IMR-90 (cell line): Measurements from ENCODE around the gene ECM2. TPM values are rescaled to one million over a fixed set of nuclear protein-coding genes. Genes with fewer than 3 reads are reported as not detected.

ENCODE experiments used
- ATAC-seq: fragments of 200-7000 bp; cut with Tn5 transposase; 2 replicates; pipeline ENCODE4 v1.9.1; 2020; ENCODE audit warnings: low read depth, mild to moderate bottlenecking, moderate library complexity
- BruUV-seq: library from RNA; stranded (reverse); fragments of 400-500 nt; replicated peaks from 2 replicates; lab custom pipeline; 2021; lab: Mats Ljungman, UMichigan
- CTCF ChIA-PET: fragments of 300-600 bp; formaldehyde crosslinking; extraction: SDS; loops from one replicate; lab custom pipeline; 2021; ENCODE audit warnings: antibody characterized with exemption; lab: Yijun Ruan, JAX
- POLR2A ChIA-PET: fragments of 300-600 bp; sonication (Branson Sonifier 250); formaldehyde crosslinking; loops from one replicate; lab custom pipeline; 2022; ENCODE audit warnings: antibody characterized with exemption; ENCODE audit not compliant: unreplicated experiment; lab: Charles Lee
- DNase-seq: peaks from one replicate; pipeline ENCODE4 v3.0.0; 2013
- H2AFZ ChIP-seq: replicated peaks from 2 replicates; pipeline ENCODE3; 2013; ENCODE audit warnings: low read length, mild to moderate bottlenecking; ENCODE audit not compliant: poor library complexity
- H2AK5ac ChIP-seq: 2 replicates; pipeline ENCODE4 v1.6.1; 2013; ENCODE audit warnings: low read depth, low read length, inconsistent platforms
- H2AK9ac ChIP-seq: replicated peaks from 2 replicates; pipeline ENCODE3; 2013; ENCODE audit warnings: mild to moderate bottlenecking, low read depth, low read length, moderate library complexity; ENCODE audit not compliant: poor library complexity
- H2BK120ac ChIP-seq: 2 replicates; pipeline ENCODE4 v1.6.1; 2013; ENCODE audit warnings: low read depth, low read length, inconsistent platforms
- H2BK15ac ChIP-seq: 3 replicates; pipeline ENCODE4 v1.6.1; 2013; ENCODE audit warnings: low read depth, low read length, inconsistent platforms
- H2BK20ac ChIP-seq: 2 replicates; pipeline ENCODE4 v1.6.1; 2013; ENCODE audit warnings: low read depth, mild to moderate bottlenecking, inconsistent platforms, low read length, moderate library complexity
- H2BK5ac ChIP-seq: 2 replicates; pipeline ENCODE4 v1.6.1; 2013; ENCODE audit warnings: mild to moderate bottlenecking, low read depth, low read length, inconsistent platforms; ENCODE audit not compliant: poor library complexity, severe bottlenecking
- H3K14ac ChIP-seq: replicated peaks from 2 replicates; pipeline ENCODE4 v1.6.1; 2013; ENCODE audit warnings: low read depth, low read length, inconsistent platforms
- H3K18ac ChIP-seq: 2 replicates; pipeline ENCODE4 v1.6.1; 2013; ENCODE audit warnings: low read depth, low read length, control low read depth
- H3K23ac ChIP-seq: 2 replicates; pipeline ENCODE4 v1.6.1; 2013; ENCODE audit warnings: low read depth, low read length, inconsistent platforms
- H3K27ac ChIP-seq: 2 replicates; pipeline ENCODE4 v1.5.1; 2013; ENCODE audit warnings: mild to moderate bottlenecking, control low read depth, low read length; ENCODE audit not compliant: insufficient read depth
- H3K27me3 ChIP-seq: 2 replicates; pipeline ENCODE4 v1.6.1; 2013; ENCODE audit warnings: low read length; ENCODE audit not compliant: control insufficient read depth, insufficient read depth
- H3K36me3 ChIP-seq: 2 replicates; pipeline ENCODE4 v1.6.1; 2013; ENCODE audit warnings: low read length, mixed read lengths; ENCODE audit not compliant: control insufficient read depth, insufficient read depth
- H3K4ac ChIP-seq: 2 replicates; pipeline ENCODE4 v1.6.1; 2013; ENCODE audit warnings: low read depth, low read length, inconsistent platforms
- H3K4me1 ChIP-seq: 2 replicates; pipeline ENCODE4 v1.6.1; 2013; ENCODE audit warnings: low read length, mixed read lengths; ENCODE audit not compliant: control insufficient read depth, insufficient read depth
- H3K4me2 ChIP-seq: 2 replicates; pipeline ENCODE4 v1.6.1; 2013; ENCODE audit warnings: low read depth, mild to moderate bottlenecking, control low read depth, low read length, moderate library complexity
- H3K4me3 ChIP-seq: 2 replicates; pipeline ENCODE4 v1.5.1; 2013; ENCODE audit warnings: low read depth, mild to moderate bottlenecking, control low read depth, low read length, moderate library complexity; ENCODE audit not compliant: insufficient read depth
- H3K56ac ChIP-seq: 2 replicates; pipeline ENCODE4 v1.6.1; 2013; ENCODE audit warnings: low read length, inconsistent platforms; ENCODE audit not compliant: insufficient read depth; ENCODE audit errors: extremely low read depth
- H3K79me1 ChIP-seq, 2 experiments: 2 replicates each; pipeline ENCODE4 v1.6.1; 2013; ENCODE audit warnings: low read length in 2 of 2, inconsistent platforms in 1 of 2, low read depth in 1 of 2
- H3K9ac ChIP-seq: 2 replicates; pipeline ENCODE4 v1.6.1; 2013; ENCODE audit warnings: low read depth, low read length, control low read depth
- H3K9me1 ChIP-seq: 2 replicates; pipeline ENCODE4 v1.6.1; 2013; ENCODE audit warnings: low read length, inconsistent platforms; ENCODE audit not compliant: insufficient read depth
- H3K9me3 ChIP-seq: 2 replicates; pipeline ENCODE4 v1.6.1; 2013; ENCODE audit warnings: low read length; ENCODE audit not compliant: control insufficient read depth, insufficient read depth
- H4K20me1 ChIP-seq: 2 replicates; pipeline ENCODE4 v1.6.1; 2013; ENCODE audit warnings: low read length, inconsistent platforms; ENCODE audit not compliant: insufficient read depth
- H4K5ac ChIP-seq: 2 replicates; pipeline ENCODE4 v1.6.1; 2013; ENCODE audit warnings: mild to moderate bottlenecking, low read depth, low read length, control low read depth
- H4K8ac ChIP-seq, 2 experiments: 2 replicates each; pipeline ENCODE4 v1.6.1; 2013; ENCODE audit warnings: low read depth in 2 of 2, low read length in 2 of 2, control low read depth in 1 of 2, inconsistent platforms in 1 of 2
- H4K91ac ChIP-seq: 2 replicates; pipeline ENCODE4 v1.6.1; 2013; ENCODE audit warnings: low read depth, low read length, inconsistent platforms; ENCODE audit not compliant: insufficient read depth
- POLR2A ChIP-seq: IDR thresholded peaks from 2 replicates; pipeline ENCODE4 v1.6.1; 2012; ENCODE audit warnings: mild to moderate bottlenecking, low read depth, low read length
- RAD21 ChIP-seq: IDR thresholded peaks from 2 replicates; pipeline ENCODE4 v1.6.1; 2012; ENCODE audit warnings: low read length, improper control_type of control experiment
- WGBS, 2 experiments: methylation state at CpG; one replicate each; pipeline versions ENCODE4 v1.1.5 to v1.1.7; 2013; ENCODE audit warnings: missing lambda C conversion rate in 2 of 2; ENCODE audit not compliant: insufficient read length in 1 of 2; ENCODE audit errors: extremely low coverage in 2 of 2; 5-methylcytosine and 5-hydroxymethylcytosine counted together
- dilution Hi-C: fragments of 300-500 bp; cut with HindIII; formaldehyde crosslinking; loops from one replicate; pipeline ENCODE4 v1.14.3; 2018; ENCODE audit warnings: low sequenced_read_pairs; ENCODE audit not compliant: unreplicated experiment
- in situ Hi-C: fragments of 300-500 bp; cut with MboI; formaldehyde crosslinking; loops from 3 replicates; pipeline ENCODE4 v1.14.3; 2019; ENCODE audit warnings: low sequenced_read_pairs, inconsistent platforms, mixed read lengths
- intact Hi-C: fragments of 100-400 bp; cut with micrococcal nuclease; formaldehyde crosslinking; loops from 2 replicates; pipeline ENCODE4 v1.10.0; 2022
- polyA plus RNA-seq, 3 experiments: library from polyadenylated mRNA; depleted of rRNA; stranded (reverse); fragments of >200 nt; gene quantifications; 2 replicates each; pipeline ENCODE4 v1.2.3, GENCODE V29; 2012; ENCODE audit warnings: low replicate concordance in 1 of 3
- total RNA-seq: library from RNA; depleted of rRNA; stranded (reverse); fragments of >200 nt; gene quantifications from 2 replicates; pipeline ENCODE4 v1.2.3, GENCODE V29; 2012

Gene ECM2
- total and polyA plus RNA-seq, 2 of the 4 experiments (the other 2 are of a cell fraction), result 0.26 to 0.36 TPM

DNA sequence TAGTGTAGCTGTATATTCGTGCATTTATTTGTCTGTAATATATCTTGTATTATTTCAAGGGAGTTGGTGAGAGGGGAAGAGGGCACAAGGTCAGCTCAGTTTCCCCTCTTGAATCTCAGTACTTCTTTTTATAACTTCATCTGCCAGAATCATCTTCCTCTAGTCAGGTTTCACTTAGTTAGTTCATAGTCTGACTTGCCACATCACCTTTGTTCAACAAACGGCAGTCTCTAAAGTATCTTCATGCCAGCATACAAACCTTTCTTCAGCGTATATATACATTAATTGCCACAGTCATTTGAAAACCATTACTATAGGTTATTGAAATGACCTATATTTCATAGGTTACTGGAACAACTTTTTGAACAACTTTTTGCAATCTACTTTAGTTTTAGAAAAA lies 1.6 kb downstream of the ECM2 start:
- POLR2A ChIA-PET, result no interaction called here
- H3K27me3 ChIP-seq, result no peaks in the 10 kb centered on the region
- no peaks in the 10 kb centered on the region for H3K36me3 ChIP-seq
- H2BK120ac ChIP-seq, result peak overlapping the region; percentile 74
- H2BK20ac ChIP-seq, result 0 out of 2 replicates have a peak overlapping the region, but pooled peaks have one; percentile 2
- no peak for DNase-seq
- H2BK15ac ChIP-seq, result peak overlapping the region; percentile 59; the same call in 1 of the 3 replicates
- H2AK9ac ChIP-seq, result no peak overlapping the region
- no peak overlapping the region for H2AFZ ChIP-seq
- H3K9me1 ChIP-seq, result 0 out of 2 replicates have a peak, but pooled peaks cover 2% of the 10 kb centered on the region
- WGBS, 2 experiments, result no CpG with 5 or more reads among the region's 3 CpGs
- H3K23ac ChIP-seq, result no peak overlapping the region
- H3K4me3 ChIP-seq, result peak overlapping the region; percentile 28; the same call in 1 of the 2 replicates
- peak overlapping the region; percentile 58; the same call in 1 of the 2 replicates for H4K5ac ChIP-seq
- H3K27ac ChIP-seq, result no peak overlapping the region
- peak overlapping the region; percentile 91; the same call in 1 of the 2 replicates for H3K4me2 ChIP-seq
- H4K8ac ChIP-seq, result peak overlapping the region in 1 of 2 experiments; percentile 94; a peak in 3 of 4 replicates
- no peak; the same call in 1 of the 2 replicates for ATAC-seq
- no peak overlapping the region; the same call in 1 of the 2 replicates for H3K9ac ChIP-seq
- no peak for TF ChIP-seq RAD21
- no peak for TF ChIP-seq POLR2A
- no peaks in the 10 kb centered on the region for H4K20me1 ChIP-seq
- intact Hi-C loops, result no loop called here
- H3K79me1 ChIP-seq, result no peaks in the 10 kb centered on the region
- no peaks in the 10 kb centered on the region for H3K9me3 ChIP-seq
- H3K4ac ChIP-seq, result no peak overlapping the region
- in situ Hi-C loops, result no loop called here
- dilution Hi-C loops, result no loop called here
- H4K91ac ChIP-seq, result peak overlapping the region; percentile 34; the same call in 1 of the 2 replicates
- H3K56ac ChIP-seq, result no peak overlapping the region
- BruUV-seq, result no TSS peak
- H3K18ac ChIP-seq, result peak overlapping the region; percentile 28; the same call in 1 of the 2 replicates
- peak overlapping the region; percentile 67 for H2BK5ac ChIP-seq
- H2AK5ac ChIP-seq, result no peak overlapping the region
- H3K14ac ChIP-seq, result no peak overlapping the region; the same call in 1 of the 2 replicates
- CTCF ChIA-PET, result no interaction called here
- H3K4me1 ChIP-seq, result peaks cover 5% of the 10 kb centered on the region
